B cell (primary cell): ENCODE measurements around the gene DNAAF1. TPM values are rescaled to one million over a fixed set of nuclear protein-coding genes. Genes with fewer than 3 reads are reported as not detected.

ENCODE experiments used
- ATAC-seq: fragments of 200-7000 bp; cut with Tn5 transposase; one replicate; pipeline ENCODE4 v1.10.0; 2021; ENCODE audit warnings: low read depth, mild to moderate bottlenecking, moderate number of reproducible peaks, moderate library complexity
- CTCF ChIA-PET: fragments of 350-600 bp; sonication (Branson Sonifier 250); formaldehyde crosslinking; loops from one replicate; lab custom pipeline; 2021; ENCODE audit warnings: antibody characterized with exemption, inconsistent platforms; lab: Charles Lee
- POLR2A ChIA-PET: fragments of 350-600 bp; sonication (Branson Sonifier 250); formaldehyde crosslinking; loops from one replicate; lab custom pipeline; 2021; ENCODE audit warnings: antibody characterized with exemption; lab: Charles Lee
- DNase-seq: peaks from one replicate; pipeline ENCODE4 v3.0.0; 2013
- H2AFZ ChIP-seq: 2 replicates; pipeline ENCODE4 v1.6.1; 2012; ENCODE audit warnings: mild to moderate bottlenecking, low read depth, low read length; ENCODE audit not compliant: insufficient read depth, poor library complexity, severe bottlenecking
- H3K27ac ChIP-seq, 2 donors: 1 replicate in 1 of 2; 2 replicates in 1 of 2; pipeline ENCODE4 v1.5.1; 2012 to 2013; ENCODE audit warnings: low read length in 2 of 2, mild to moderate bottlenecking in 2 of 2, moderate library complexity in 1 of 2
- H3K27me3 ChIP-seq, 4 experiments: fragments of 200-600 bp in 1 of 4; sonication (generic) in 1 of 4; replicated peaks in 1 of 4; 1 replicate in 2 of 4; 2 replicates in 2 of 4; pipeline versions ENCODE4 v1.6.1 to v1.7.0; 2013 to 2016; ENCODE audit warnings: low read length in 3 of 4, mild to moderate bottlenecking in 2 of 4, mixed read lengths in 1 of 4, moderate library complexity in 1 of 4; ENCODE audit not compliant: insufficient read depth in 4 of 4, control insufficient read depth in 3 of 4; ENCODE audit errors: control extremely low read depth in 1 of 4
- H3K36me3 ChIP-seq, 2 experiments: replicated peaks in 1 of 2; 1 replicate in 1 of 2; 2 replicates in 1 of 2; pipeline versions ENCODE4 v1.6.1 to v1.7.1; 2013; ENCODE audit warnings: low read length in 1 of 2; ENCODE audit not compliant: insufficient read depth in 2 of 2, control insufficient read depth in 1 of 2; ENCODE audit errors: control extremely low read depth in 1 of 2, extremely low read depth in 1 of 2
- H3K4me1 ChIP-seq, 2 donors: fragments of 200-600 bp in 1 of 2; sonication (generic) in 1 of 2; 1 replicate in 1 of 2; 2 replicates in 1 of 2; pipeline versions ENCODE4 v1.5.1 to v1.6.1; 2013 to 2017; ENCODE audit warnings: low read length in 2 of 2; ENCODE audit not compliant: control insufficient read depth in 2 of 2, insufficient read depth in 2 of 2
- H3K4me2 ChIP-seq: replicated peaks from 2 replicates; pipeline ENCODE3; 2012; ENCODE audit warnings: mild to moderate bottlenecking, low read depth, low read length; ENCODE audit not compliant: poor library complexity, severe bottlenecking
- H3K4me3 ChIP-seq, 5 experiments: fragments of 200-600 bp in 1 of 5; sonication (generic) in 1 of 5; 1 replicate in 3 of 5; 2 replicates in 2 of 5; pipeline versions ENCODE4 v1.5.1 to v1.7.0; 2011 to 2016; ENCODE audit warnings: low read length in 4 of 5, mild to moderate bottlenecking in 4 of 5, low read depth in 2 of 5, control low read depth in 1 of 5, moderate library complexity in 1 of 5; ENCODE audit not compliant: insufficient read depth in 1 of 5; ENCODE audit errors: control extremely low read depth in 1 of 5, extremely low read depth in 1 of 5
- H3K79me2 ChIP-seq: fragments of 200-600 bp; sonication (generic); one replicate; pipeline ENCODE4 v1.6.0; 2016; ENCODE audit warnings: low read length; ENCODE audit not compliant: control insufficient read depth, insufficient read depth
- H3K9ac ChIP-seq: fragments of 200-600 bp; sonication (generic); 2 replicates; pipeline ENCODE4 v1.6.1; 2017; ENCODE audit warnings: mild to moderate bottlenecking, low read length, moderate library complexity
- H3K9me3 ChIP-seq, 3 donors: one replicate each; pipeline versions ENCODE4 v1.6.1 to v1.7.1; 2013; ENCODE audit warnings: low read length in 2 of 3; ENCODE audit not compliant: control insufficient read depth in 2 of 3, insufficient read depth in 1 of 3; ENCODE audit errors: control extremely low read depth in 1 of 3
- H4K20me1 ChIP-seq: 2 replicates; pipeline ENCODE4 v1.6.0; 2012; ENCODE audit warnings: mild to moderate bottlenecking, low read length; ENCODE audit not compliant: insufficient read depth, control insufficient read depth, poor library complexity, severe bottlenecking
- H3K27ac Mint-ChIP-seq: one replicate; pipeline ENCODE4 v1.8.0; 2021; ENCODE audit warnings: mixed read lengths
- H3K27me3 Mint-ChIP-seq: one replicate; pipeline ENCODE4 v1.8.0; 2021; ENCODE audit warnings: mixed read lengths
- H3K4me1 Mint-ChIP-seq: one replicate; pipeline ENCODE4 v1.8.0; 2021; ENCODE audit warnings: mixed read lengths
- H3K4me3 Mint-ChIP-seq: one replicate; pipeline ENCODE4 v1.8.0; 2021; ENCODE audit warnings: mixed read lengths
- H3K9me3 Mint-ChIP-seq: one replicate; pipeline ENCODE4 v1.8.0; 2022; ENCODE audit warnings: mixed read lengths; ENCODE audit not compliant: insufficient read depth
- CTCF ChIP-seq: fragments of 200-600 bp; IDR thresholded peaks from one replicate; pipeline ENCODE4 v1.8.0; 2022; ENCODE audit warnings: antibody characterized with exemption, mild to moderate bottlenecking
- EZH2 ChIP-seq: IDR thresholded peaks from 2 replicates; pipeline ENCODE4 v1.6.1; 2012; ENCODE audit warnings: borderline replicate concordance, low read depth, mild to moderate bottlenecking, moderate library complexity, low read length; ENCODE audit not compliant: insufficient read depth, poor library complexity, severe bottlenecking
- WGBS: methylation state at CpG from one replicate; pipeline ENCODE4 v1.1.5; 2013; ENCODE audit warnings: missing lambda C conversion rate; ENCODE audit not compliant: insufficient coverage; 5-methylcytosine and 5-hydroxymethylcytosine counted together
- intact Hi-C: fragments of 100-400 bp; cut with micrococcal nuclease; formaldehyde crosslinking; loops from one replicate; pipeline ENCODE4 v1.10.0; 2022
- polyA plus RNA-seq: library from polyadenylated mRNA; depleted of rRNA; stranded (reverse); fragments of >200 nt; gene quantifications from 2 replicates; pipeline ENCODE4 v1.2.3, GENCODE V29; 2012
- total RNA-seq, 2 donors: library from RNA; stranded (reverse); fragments of 120-200 nt in 1 of 2; gene quantifications; 1 replicate in 1 of 2; 2 replicates in 1 of 2; pipeline versions ENCODE4 v1.2.3 to v1.2.4, GENCODE V29; 2013 to 2022

Gene DNAAF1
- total and polyA plus RNA-seq, 2 donors (not counting 1 experiment from before 2014, with no cell fraction given): 0.24 to 0.30 TPM

DNA sequence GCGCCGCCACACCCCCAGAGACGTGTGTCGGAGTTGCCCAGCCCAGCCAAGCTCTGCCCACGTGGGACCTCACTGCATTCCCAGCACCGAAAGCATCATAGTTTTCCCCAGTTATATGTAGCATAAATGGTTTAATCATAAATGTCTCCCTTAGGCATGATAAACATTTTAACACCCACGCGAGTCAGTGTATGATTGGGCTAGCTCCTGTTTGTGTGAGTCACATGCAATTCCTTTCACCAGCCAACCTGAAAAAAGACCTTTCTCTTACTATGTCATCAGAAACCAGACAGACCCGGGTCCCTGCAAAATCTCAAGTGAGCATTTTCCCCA, 32.6 kb downstream of the DNAAF1 start:
- H3K27me3 ChIP-seq: no peaks in the 10 kb centered on the region
- TF ChIP-seq EZH2: no peak
- no peak for TF ChIP-seq CTCF
- no peak for ATAC-seq
- no peak overlapping the region for H3K27ac Mint-ChIP-seq
- CTCF ChIA-PET: interaction anchor here (1.3 to 1.4 kb wide), 2 partner anchors 9 to 88 kb away, joined by 3 to 4 read pairs; partner anchors contain the start of gene TAF1C
- no peaks in the 10 kb centered on the region for H3K9me3 ChIP-seq
- H3K79me2 ChIP-seq: no peaks in the 10 kb centered on the region
- peaks cover 0 to 3% of the 10 kb centered on the region in 2 donors for H3K4me1 ChIP-seq
- no peak overlapping the region for H3K4me3 Mint-ChIP-seq
- DNase-seq: no peak
- peaks cover 6% of the 10 kb centered on the region for H3K4me1 Mint-ChIP-seq
- H4K20me1 ChIP-seq: no peaks in the 10 kb centered on the region
- H3K27ac ChIP-seq: no peak overlapping the region
- whole genome bisulfite sequencing: 77% methylated on average over 3 of the region's 9 CpGs
- H3K4me3 ChIP-seq: no peak overlapping the region
- peaks cover 0 to 43% of the 10 kb centered on the region in 2 experiments for H3K36me3 ChIP-seq
- H3K9me3 Mint-ChIP-seq: no peaks in the 10 kb centered on the region
- H3K27me3 Mint-ChIP-seq: peaks cover 2% of the 10 kb centered on the region
- H2AFZ ChIP-seq: no peak overlapping the region
- no peak overlapping the region for H3K4me2 ChIP-seq
- POLR2A ChIA-PET: no interaction called here
- no peak overlapping the region for H3K9ac ChIP-seq
- intact Hi-C loops: no loop called here

DNA sequence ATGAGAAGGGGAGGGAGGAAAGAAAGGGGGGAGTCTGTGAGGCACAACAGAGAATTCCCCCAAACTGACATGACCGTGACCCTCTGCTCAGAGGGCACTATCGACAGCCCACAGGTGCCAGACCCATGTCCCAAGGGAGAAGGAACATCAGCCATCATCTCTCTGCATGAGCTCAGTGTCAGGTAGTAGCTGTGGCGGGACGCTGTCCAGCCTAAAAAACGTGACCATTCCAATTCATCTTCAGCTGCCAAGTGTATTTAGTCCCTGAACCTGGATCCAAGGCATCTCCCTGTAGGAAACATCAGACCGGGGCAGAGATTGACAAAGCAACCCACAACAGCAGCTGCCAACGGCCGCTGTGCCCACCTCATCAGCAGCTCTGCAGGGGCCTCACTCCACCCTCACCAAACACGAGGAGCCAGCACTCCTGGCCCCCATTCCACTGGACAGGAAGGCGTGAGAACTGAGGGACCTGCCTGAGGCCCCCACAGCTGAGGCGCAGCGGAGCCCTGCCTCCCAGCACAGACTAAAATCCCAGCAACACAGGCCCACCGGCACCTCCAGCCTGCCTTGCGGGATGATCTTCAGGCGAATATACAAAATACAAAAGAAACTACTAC, 33.1 kb downstream of the DNAAF1 start:
- ChIA-PET POLR2A (no interaction called here), CTCF (interaction anchor here (1.2 to 1.4 kb wide), 3 partner anchors 9 to 88 kb away, joined by 3 to 4 read pairs (median 4); partner anchors contain the start of gene TAF1C)
- 93% methylated on average over 15 of the region's 15 CpGs for WGBS
- Histone ChIP-seq H3K4me3 (no peak overlapping the region), H3K79me2 (peaks cover under 1% of the 10 kb centered on the region), H3K36me3 (peaks cover 0 to 48% of the 10 kb centered on the region in 2 experiments), H3K27ac (no peak overlapping the region), H3K9me3 (no peaks in the 10 kb centered on the region), H3K4me1 (peaks cover 0 to 3% of the 10 kb centered on the region in 2 donors), H3K4me2 (no peak overlapping the region), H4K20me1 (no peaks in the 10 kb centered on the region), H3K9ac (no peak overlapping the region), H3K27me3 (no peaks in the 10 kb centered on the region), H2AFZ (no peak overlapping the region)
- intact Hi-C loops: no loop called here
- ATAC-seq (no peak), DNase-seq (no peak)
- Mint-ChIP-seq H3K4me3 (no peak overlapping the region), H3K9me3 (no peaks in the 10 kb centered on the region), H3K27me3 (no peaks in the 10 kb centered on the region), H3K4me1 (peaks cover 6% of the 10 kb centered on the region), H3K27ac (no peak overlapping the region)
- TF ChIP-seq CTCF (no peak), EZH2 (no peak)
